ENCODE measurements around the gene CADPS2.

Gene CADPS2

GRCh38 chr7:122300211-122300932 lies 585.9 kb downstream of the CADPS2 start:
- H3K9ac ChIP-seq (ENCODE audit: low read length) = no peak overlapping the region
- H3K9me2 ChIP-seq (replicated peaks; ENCODE audit: insufficient read depth, low read length) = no peaks in the 10 kb centered on the region
- H4K20me1 ChIP-seq (ENCODE audit: insufficient read depth, low read length) = no peaks in the 10 kb centered on the region
- no peak overlapping the region for H3K4me2 ChIP-seq (ENCODE audit: low read depth, low read length)
- H3K79me2 ChIP-seq (ENCODE audit: low read length) = peaks cover 14% of the 10 kb centered on the region
- no peak overlapping the region for H3K27ac ChIP-seq (ENCODE audit: low read length)
- H3K9me3 ChIP-seq (replicated peaks; ENCODE audit: insufficient read depth, low read length) = no peaks in the 10 kb centered on the region
- DNase-seq = no peak
- H3K4me1 ChIP-seq (ENCODE audit: low read length) = no peaks in the 10 kb centered on the region
- H3K4me3 ChIP-seq (ENCODE audit: low read length) = no peak overlapping the region
- H3K36me3 ChIP-seq (replicated peaks; ENCODE audit: insufficient read depth, low read length) = 0 out of 2 replicates have a peak, but pooled peaks cover 11% of the 10 kb centered on the region
- no peaks in the 10 kb centered on the region for H3K27me3 ChIP-seq (replicated peaks; ENCODE audit: insufficient read depth, low read length)
- TF ChIP-seq EZH2phosphoT487 (IDR thresholded peaks at IDR 0.05; ENCODE audit: low read length) (no peak), EZH2 (optimal IDR thresholded peaks at IDR 0.05; ENCODE audit: low read depth, low read length) (no peak), CTCF (IDR thresholded peaks at IDR 0.05; ENCODE audit: low read length) (no peak)
- no peak overlapping the region for H2AFZ ChIP-seq (ENCODE audit: low read length)
- H3F3A ChIP-seq (ENCODE audit: insufficient read depth, low read length) = no peaks in the 10 kb centered on the region

GRCh38 chr7:122299624-122300210 lies 586.5 kb downstream of the CADPS2 start:
- H3K9me3 ChIP-seq (replicated peaks; ENCODE audit: insufficient read depth, low read length) = no peaks in the 10 kb centered on the region
- TF ChIP-seq EZH2phosphoT487 (IDR thresholded peaks at IDR 0.05; ENCODE audit: low read length) (no peak), EZH2 (optimal IDR thresholded peaks at IDR 0.05; ENCODE audit: low read depth, low read length) (no peak), CTCF (IDR thresholded peaks at IDR 0.05; ENCODE audit: low read length) (no peak)
- no peaks in the 10 kb centered on the region for H3K4me1 ChIP-seq (ENCODE audit: low read length)
- no peak overlapping the region for H3K9ac ChIP-seq (ENCODE audit: low read length)
- H3K79me2 ChIP-seq (ENCODE audit: low read length) = 0 out of 2 replicates have a peak, but pooled peaks cover 10% of the 10 kb centered on the region
- H3K36me3 ChIP-seq (replicated peaks; ENCODE audit: insufficient read depth, low read length) = 0 out of 2 replicates have a peak, but pooled peaks cover 11% of the 10 kb centered on the region
- H4K20me1 ChIP-seq (ENCODE audit: insufficient read depth, low read length) = no peaks in the 10 kb centered on the region
- H3K4me2 ChIP-seq (ENCODE audit: low read depth, low read length) = no peak overlapping the region
- H3F3A ChIP-seq (ENCODE audit: insufficient read depth, low read length) = no peaks in the 10 kb centered on the region
- no peaks in the 10 kb centered on the region for H3K9me2 ChIP-seq (replicated peaks; ENCODE audit: insufficient read depth, low read length)
- no peak overlapping the region for H2AFZ ChIP-seq (ENCODE audit: low read length)
- no peak overlapping the region for H3K27ac ChIP-seq (ENCODE audit: low read length)
- no peaks in the 10 kb centered on the region for H3K27me3 ChIP-seq (replicated peaks; ENCODE audit: insufficient read depth, low read length)
- no peak overlapping the region for H3K4me3 ChIP-seq (ENCODE audit: low read length)
- no peak for DNase-seq

GRCh38 chr7:122298618-122299017 lies 587.6 kb downstream of the CADPS2 start:
- no peak overlapping the region for H3K4me3 ChIP-seq (ENCODE audit: low read length)
- no peaks in the 10 kb centered on the region for H3K9me2 ChIP-seq (replicated peaks; ENCODE audit: insufficient read depth, low read length)
- no peak overlapping the region for H3K9ac ChIP-seq (ENCODE audit: low read length)
- H3K27ac ChIP-seq (ENCODE audit: low read length) = no peak overlapping the region
- H3F3A ChIP-seq (ENCODE audit: insufficient read depth, low read length) = no peaks in the 10 kb centered on the region
- H3K27me3 ChIP-seq (replicated peaks; ENCODE audit: insufficient read depth, low read length) = no peaks in the 10 kb centered on the region
- H3K9me3 ChIP-seq (replicated peaks; ENCODE audit: insufficient read depth, low read length) = no peaks in the 10 kb centered on the region
- H2AFZ ChIP-seq (ENCODE audit: low read length) = no peak overlapping the region
- H3K4me2 ChIP-seq (ENCODE audit: low read depth, low read length) = no peak overlapping the region
- TF ChIP-seq CTCF (IDR thresholded peaks at IDR 0.05; ENCODE audit: low read length) (no peak), EZH2phosphoT487 (IDR thresholded peaks at IDR 0.05; ENCODE audit: low read length) (no peak), EZH2 (optimal IDR thresholded peaks at IDR 0.05; ENCODE audit: low read depth, low read length) (no peak)
- H4K20me1 ChIP-seq (ENCODE audit: insufficient read depth, low read length) = no peaks in the 10 kb centered on the region
- H3K79me2 ChIP-seq (ENCODE audit: low read length) = 0 out of 2 replicates have a peak, but pooled peaks cover under 1% of the 10 kb centered on the region
- no peaks in the 10 kb centered on the region for H3K4me1 ChIP-seq (ENCODE audit: low read length)
- H3K36me3 ChIP-seq (replicated peaks; ENCODE audit: insufficient read depth, low read length) = 0 out of 2 replicates have a peak, but pooled peaks cover 11% of the 10 kb centered on the region
- DNase-seq = no peak

All from MM.1S (cell line).